ENCODE data around the gene DIP2C. TPM values are rescaled to one million over a fixed set of nuclear protein-coding genes. Genes with fewer than 3 reads are reported as not detected.

Gene DIP2C
- total RNA-seq, 4 donors from 2014 or later: 10.5 to 40.5 (median 19.5) TPM

GRCh38 chr10:494556-494955 lies 194.9 kb downstream of the DIP2C start:
- no peak for DNase-seq
- H3K27ac ChIP-seq: no peak overlapping the region
- intact Hi-C loops (cut with DNase I; ENCODE audit: low total_unique reads): no loop called here

GRCh38 chr10:494149-494542 lies 195.3 kb downstream of the DIP2C start:
- DNase-seq: no peak
- Histone ChIP-seq H3K4me3 (no peak overlapping the region), H3K27me3 (no peaks in the 10 kb centered on the region), H3K9me3 (no peaks in the 10 kb centered on the region), H3K36me3 (no peaks in the 10 kb centered on the region), H3K27ac (no peak overlapping the region), H3K4me1 (peaks cover 0 to 11% of the 10 kb centered on the region in 2 donors)
- TF ChIP-seq CTCF (IDR thresholded peaks at IDR 0.05): no peak
- TF ChIP-seq POLR2A (IDR thresholded peaks at IDR 0.05): no peak
- intact Hi-C loops (cut with DNase I; ENCODE audit: low total_unique reads): no loop called here

More at GRCh38 chr10:494556-494955, 194.9 kb downstream of the DIP2C start:
- Histone ChIP-seq H3K4me1 (peaks cover 0 to 11% of the 10 kb centered on the region in 2 donors), H3K9me3 (no peaks in the 10 kb centered on the region), H3K36me3 (no peaks in the 10 kb centered on the region), H3K27me3 (no peaks in the 10 kb centered on the region), H3K4me3 (no peak overlapping the region)
- TF ChIP-seq POLR2A (IDR thresholded peaks at IDR 0.05) (no peak), CTCF (IDR thresholded peaks at IDR 0.05) (no peak)

- DNase-seq: no peak
- Histone ChIP-seq H3K36me3 (no peaks in the 10 kb centered on the region), H3K4me3 (no peak overlapping the region), H3K27me3 (no peaks in the 10 kb centered on the region), H3K27ac (no peak overlapping the region), H3K4me1 (peaks cover 0 to 11% of the 10 kb centered on the region in 2 donors), H3K9me3 (no peaks in the 10 kb centered on the region)
- intact Hi-C loops (cut with DNase I; ENCODE audit: low total_unique reads): no loop called here
- TF ChIP-seq POLR2A (IDR thresholded peaks at IDR 0.05) (no peak), CTCF (IDR thresholded peaks at IDR 0.05) (no peak)
Observed at GRCh38 chr10:493391-494148, 195.9 kb downstream of the DIP2C start.

GRCh38 chr10:492836-493235 lies 196.6 kb downstream of the DIP2C start:
- no peak for TF ChIP-seq POLR2A (IDR thresholded peaks at IDR 0.05)
- no peak for TF ChIP-seq CTCF (IDR thresholded peaks at IDR 0.05)
- Histone ChIP-seq H3K27ac (no peak overlapping the region), H3K4me3 (no peak overlapping the region), H3K4me1 (peaks cover 0 to 11% of the 10 kb centered on the region in 2 donors), H3K9me3 (no peaks in the 10 kb centered on the region), H3K27me3 (no peaks in the 10 kb centered on the region), H3K36me3 (no peaks in the 10 kb centered on the region)
- no peak for DNase-seq
- intact Hi-C loops (cut with DNase I; ENCODE audit: low total_unique reads): no loop called here

GRCh38 chr10:491667-492424 lies 197.6 kb downstream of the DIP2C start:
- DNase-seq: peak in 1 of 2 donors; percentile 12
- H3K4me1 ChIP-seq: peaks cover 0 to 11% of the 10 kb centered on the region in 2 donors
- TF ChIP-seq POLR2A (IDR thresholded peaks at IDR 0.05) (no peak), CTCF (IDR thresholded peaks at IDR 0.05) (no peak)
- H3K9me3 ChIP-seq: no peaks in the 10 kb centered on the region
- no peak overlapping the region for H3K4me3 ChIP-seq
- intact Hi-C loops (cut with DNase I; ENCODE audit: low total_unique reads): no loop called here
- no peaks in the 10 kb centered on the region for H3K27me3 ChIP-seq
- peak overlapping the region; percentile 71 to 72 for H3K27ac ChIP-seq
- no peaks in the 10 kb centered on the region for H3K36me3 ChIP-seq
